ENCODE data around the gene DMD.

Gene DMD

GRCh38 chrX:31127716-31128115 is 2083.6 kb downstream of the DMD start:
- no peak overlapping the region for H3K4me3 ChIP-seq (ENCODE audit: low read length)
- no peak for DNase-seq (ENCODE audit: low read depth, low spot score)

- DNase-seq (ENCODE audit: low read depth, low spot score), result no peak
- H3K4me3 ChIP-seq (ENCODE audit: low read length), result no peak overlapping the region
Observed at GRCh38 chrX:31126205-31126604, 2085.1 kb downstream of the DMD start.

GRCh38 chrX:31124536-31124935 is 2086.8 kb downstream of the DMD start:
- no peak overlapping the region for H3K4me3 ChIP-seq (ENCODE audit: low read length)
- DNase-seq (ENCODE audit: low read depth, low spot score), result no peak

- H3K4me3 ChIP-seq (ENCODE audit: low read length), result no peak overlapping the region
- no peak for DNase-seq (ENCODE audit: low read depth, low spot score)
Observed at GRCh38 chrX:31123335-31123734, 2088.0 kb downstream of the DMD start.

- H3K4me3 ChIP-seq (ENCODE audit: low read length), result no peak overlapping the region
- DNase-seq (ENCODE audit: low read depth, low spot score), result no peak
Observed at GRCh38 chrX:31117266-31117665, 2094.1 kb downstream of the DMD start.

- no peak overlapping the region for H3K4me3 ChIP-seq (ENCODE audit: low read length)
- no peak for DNase-seq (ENCODE audit: low read depth, low spot score)
Observed at GRCh38 chrX:31115398-31115797, 2096.0 kb downstream of the DMD start.

GRCh38 chrX:31114858-31115257 is 2096.5 kb downstream of the DMD start:
- DNase-seq (ENCODE audit: low read depth, low spot score), result no peak
- H3K4me3 ChIP-seq (ENCODE audit: low read length), result no peak overlapping the region

- DNase-seq (ENCODE audit: low read depth, low spot score), result no peak
- H3K4me3 ChIP-seq (ENCODE audit: low read length), result no peak overlapping the region
Observed at GRCh38 chrX:31112226-31112999, 2098.9 kb downstream of the DMD start.

- H3K4me3 ChIP-seq (ENCODE audit: low read length), result no peak overlapping the region
- DNase-seq (ENCODE audit: low read depth, low spot score), result no peak
Observed at GRCh38 chrX:31110657-31111056, 2100.7 kb downstream of the DMD start.

- H3K4me3 ChIP-seq (ENCODE audit: low read length), result no peak overlapping the region
- DNase-seq (ENCODE audit: low read depth, low spot score), result no peak
Observed at GRCh38 chrX:31099536-31100090, 2111.7 kb downstream of the DMD start.

- H3K4me3 ChIP-seq (ENCODE audit: low read length), result no peak overlapping the region
- DNase-seq (ENCODE audit: low read depth, low spot score), result no peak
Observed at GRCh38 chrX:31098079-31098478, 2113.3 kb downstream of the DMD start.

- no peak for DNase-seq (ENCODE audit: low read depth, low spot score)
- no peak overlapping the region for H3K4me3 ChIP-seq (ENCODE audit: low read length)
Observed at GRCh38 chrX:31093639-31093975, 2117.7 kb downstream of the DMD start.

- no peak overlapping the region for H3K4me3 ChIP-seq (ENCODE audit: low read length)
- DNase-seq (ENCODE audit: low read depth, low spot score), result no peak
Observed at GRCh38 chrX:31092970-31093638, 2118.2 kb downstream of the DMD start.

GRCh38 chrX:31092476-31092875 is 2118.9 kb downstream of the DMD start:
- DNase-seq (ENCODE audit: low read depth, low spot score), result no peak
- H3K4me3 ChIP-seq (ENCODE audit: low read length), result no peak overlapping the region

- no peak for DNase-seq (ENCODE audit: low read depth, low spot score)
- no peak overlapping the region for H3K4me3 ChIP-seq (ENCODE audit: low read length)
Observed at GRCh38 chrX:31091819-31092218, 2119.5 kb downstream of the DMD start.

GRCh38 chrX:31074522-31074921 is 2136.8 kb downstream of the DMD start:
- DNase-seq (ENCODE audit: low read depth, low spot score), result no peak
- H3K4me3 ChIP-seq (ENCODE audit: low read length), result no peak overlapping the region

- no peak within 1 kb of the TSS for H3K4me3 ChIP-seq (ENCODE audit: low read length)
- DNase-seq (ENCODE audit: low read depth, low spot score), result no peak
Observed at GRCh38 chrX:31071725-31072124, 2139.6 kb downstream of the DMD start, which contains the start of gene FTHL17. TSS of gene FTHL17 (minus strand) at chrX:31072041. CDS start at chrX:31071953, 88 bp downstream.

GRCh38 chrX:31071262-31071661 is 2140.1 kb downstream of the DMD start:
- DNase-seq (ENCODE audit: low read depth, low spot score), result no peak
- no peak overlapping the region for H3K4me3 ChIP-seq (ENCODE audit: low read length)

- no peak for DNase-seq (ENCODE audit: low read depth, low spot score)
- no peak overlapping the region for H3K4me3 ChIP-seq (ENCODE audit: low read length)
Observed at GRCh38 chrX:31070057-31070468, 2141.3 kb downstream of the DMD start.

All from Jurkat, Clone E6-1 (cell line).